Keratinocyte (primary cell): ENCODE results near the gene ADGRG2.
"Not testable (repeated sequence)": the region's sequence is repeated elsewhere in the genome, so short reads cannot be mapped to it uniquely, and the experiment has no call there.

Experiments
- CTCF ChIP-seq, 3 experiments: IDR thresholded peaks in 1 of 3; conservative IDR thresholded peaks in 1 of 3; optimal IDR thresholded peaks in 1 of 3; 2 replicates in 2 of 3; 3 replicates in 1 of 3; pipeline versions ENCODE3 to v1.5.1; 2011; ENCODE audit warnings: low read length in 3 of 3, mild to moderate bottlenecking in 3 of 3, moderate library complexity in 2 of 3, control low read depth in 1 of 3, inconsistent platforms in 1 of 3; ENCODE audit not compliant: insufficient read depth in 2 of 3; ENCODE audit errors: extremely low read depth in 1 of 3
- EZH2 ChIP-seq: IDR thresholded peaks from one replicate; pipeline ENCODE4 v1.6.1; 2012; ENCODE audit warnings: inconsistent platforms, mild to moderate bottlenecking, low read length, moderate library complexity

DNA sequence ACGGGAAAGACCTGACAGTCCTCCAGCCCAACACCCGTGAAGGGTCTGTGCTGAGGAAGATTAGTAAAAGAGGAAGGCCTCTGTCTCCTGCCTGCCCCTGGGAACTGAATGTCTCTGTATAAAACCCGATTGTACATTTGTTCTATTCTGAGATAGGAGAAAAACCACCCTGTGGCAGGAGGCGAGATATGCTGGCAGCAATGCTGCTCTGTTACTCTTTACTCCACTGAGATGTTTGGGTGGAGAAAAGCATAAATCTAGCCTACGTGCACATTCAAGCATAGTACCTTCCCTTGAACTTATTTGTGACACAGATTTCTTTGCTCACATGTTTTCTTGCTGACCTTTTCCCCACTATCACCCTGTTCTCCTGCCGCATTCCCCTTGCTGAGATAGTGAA lies 142.0 kb downstream of the ADGRG2 start:
- not testable (repeated sequence) for TF ChIP-seq CTCF (optimal IDR thresholded peaks at IDR 0.05 in 1 of 3, IDR thresholded peaks at IDR 0.05 in 1 of 3, conservative IDR thresholded peaks at IDR 0.05 in 1 of 3; ENCODE audit: extremely low read depth in 1 of 3, insufficient read depth in 2 of 3, low read length in 3 of 3); EZH2
